GM12864 (cell line): ENCODE measurements around the gene PADI1.

Experiments used
- DNase-seq: peaks from one replicate; pipeline ENCODE4 v3.0.0-alpha.2; 2011; ENCODE audit warnings: low read depth
- H3K4me3 ChIP-seq: 2 replicates; pipeline ENCODE4 v1.5.1; 2011; ENCODE audit warnings: mild to moderate bottlenecking, low read depth, low read length, control low read depth
- CTCF ChIP-seq: IDR thresholded peaks from 2 replicates; pipeline ENCODE4 v1.5.1; 2011; ENCODE audit warnings: low read depth, mild to moderate bottlenecking, moderate library complexity, low read length, control low read depth, inconsistent platforms; ENCODE audit errors: missing control alignments

PADI1 gene

DNA sequence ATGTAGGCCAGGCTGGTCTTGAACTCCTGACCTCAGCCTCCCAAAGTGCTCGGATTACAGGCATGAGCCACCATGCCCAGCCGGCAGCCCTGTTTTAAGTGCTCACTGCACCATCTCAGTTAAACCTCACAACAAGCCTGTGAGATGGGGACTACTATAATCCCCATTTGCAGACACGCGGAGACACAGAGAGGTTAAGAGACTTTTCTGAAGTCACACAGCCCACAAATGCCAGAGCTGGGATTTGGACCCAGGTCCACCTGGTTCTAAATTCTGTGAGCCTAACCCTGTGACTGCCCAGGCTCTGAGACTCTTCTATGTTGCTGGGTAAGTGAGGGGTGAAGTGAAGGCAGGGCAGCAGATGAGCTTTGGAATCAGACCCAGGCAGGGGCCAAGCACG, 6.4 kb downstream of the PADI1 start:
- DNase-seq = no peak
- no peak overlapping the region for H3K4me3 ChIP-seq
- no peak for TF ChIP-seq CTCF

- TF ChIP-seq CTCF = no peak
- H3K4me3 ChIP-seq = no peak overlapping the region
- DNase-seq = no peak
These were observed 7.1 kb downstream of the PADI1 start for GRCh38 chr1:17212009-17212408.

GRCh38 chr1:17212487-17213121, 7.7 kb downstream of the PADI1 start:
- TF ChIP-seq CTCF = no peak
- no peak for DNase-seq
- no peak overlapping the region for H3K4me3 ChIP-seq

DNA sequence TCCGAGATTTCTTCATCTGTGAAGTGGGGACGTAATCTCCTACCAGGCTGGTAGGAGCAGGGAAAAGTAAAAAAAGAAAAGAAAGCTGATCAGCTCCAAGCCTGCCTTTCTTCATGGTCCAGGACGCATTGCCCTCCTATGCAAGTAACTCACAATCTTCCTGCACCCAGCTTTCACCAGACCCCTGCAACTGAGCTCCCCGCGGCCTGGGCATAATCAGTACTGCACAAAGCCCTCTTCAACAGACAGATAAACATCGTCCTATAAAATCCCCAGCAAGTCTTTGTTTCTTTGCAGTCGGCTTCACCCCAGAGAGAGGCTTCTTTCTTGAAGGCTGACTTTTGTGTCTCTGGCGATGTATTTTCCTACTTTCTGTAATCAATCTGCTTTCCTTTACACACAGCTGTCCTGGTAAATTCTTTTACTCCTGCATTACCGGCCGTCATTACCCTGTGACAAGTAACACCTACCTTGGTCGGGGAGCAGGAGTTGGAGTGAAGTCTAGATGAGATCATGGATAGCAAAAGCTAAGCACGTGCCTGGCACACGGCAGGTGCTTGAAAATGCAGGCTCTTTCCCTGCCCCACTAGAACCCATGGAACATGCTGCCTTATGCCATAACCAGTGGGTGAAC, 8.3 kb downstream of the PADI1 start:
- DNase-seq = no peak
- no peak for TF ChIP-seq CTCF
- no peak overlapping the region for H3K4me3 ChIP-seq

- no peak for DNase-seq
- H3K4me3 ChIP-seq = no peak overlapping the region
- TF ChIP-seq CTCF = no peak
These were observed 8.8 kb downstream of the PADI1 start for GRCh38 chr1:17213782-17214148.

GRCh38 chr1:17214876-17215544, 10.1 kb downstream of the PADI1 start:
- H3K4me3 ChIP-seq = no peak overlapping the region
- no peak for TF ChIP-seq CTCF

GRCh38 chr1:17215545-17215890, 10.6 kb downstream of the PADI1 start:
- no peak for TF ChIP-seq CTCF

More at GRCh38 chr1:17214876-17215544, 10.1 kb downstream of the PADI1 start:
- no peak for DNase-seq

More at GRCh38 chr1:17215545-17215890, 10.6 kb downstream of the PADI1 start:
- no peak overlapping the region for H3K4me3 ChIP-seq
- no peak for DNase-seq
